ENCODE measurements around the gene KIR3DL2. TPM values are rescaled to one million over a fixed set of nuclear protein-coding genes. Genes with fewer than 3 reads are reported as not detected.
"Not testable (repeated sequence)": the region's sequence is repeated elsewhere in the genome, so short reads cannot be mapped to it uniquely, and the experiment has no call there.

Gene KIR3DL2
- total RNA-seq, 4 donors from 2014 or later: not detected

DNA sequence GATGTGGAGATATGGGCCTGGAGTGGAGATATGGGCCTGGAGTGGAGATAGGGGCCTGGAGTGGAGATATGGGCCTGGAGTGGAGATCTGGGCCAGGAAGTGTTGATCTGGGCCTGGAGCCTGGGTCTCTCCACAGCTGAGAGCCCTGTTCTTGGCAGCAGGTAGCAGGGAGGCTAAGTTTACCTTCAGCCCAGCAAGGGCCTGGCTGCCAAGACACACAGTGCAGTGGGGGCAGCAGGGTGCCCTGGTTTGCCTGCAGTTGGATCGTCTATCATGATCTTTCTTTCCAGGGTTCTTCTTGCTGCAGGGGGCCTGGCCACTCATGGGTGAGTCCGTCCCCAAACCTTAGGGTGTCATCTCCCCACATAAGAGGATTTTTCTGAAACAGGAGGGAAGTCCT is 687 bp downstream of the KIR3DL2 start:
- Histone ChIP-seq H3K36me3 (no peaks in the 10 kb centered on the region), H3K9me3 (no peaks in the 10 kb centered on the region), H3K27me3 (no peaks in the 10 kb centered on the region), H3K4me1 (no peaks in the 10 kb centered on the region), H3K27ac (no peak overlapping the region), H3K4me3 (no peak overlapping the region)
- no peak for DNase-seq (ENCODE audit: low spot score in 2 of 2)
- TF ChIP-seq POLR2A (IDR thresholded peaks at IDR 0.05) (no peak), POLR2AphosphoS5 (IDR thresholded peaks at IDR 0.05) (no peak), EP300 (IDR thresholded peaks at IDR 0.05) (no peak)
- TF ChIP-seq, protein P1, sequence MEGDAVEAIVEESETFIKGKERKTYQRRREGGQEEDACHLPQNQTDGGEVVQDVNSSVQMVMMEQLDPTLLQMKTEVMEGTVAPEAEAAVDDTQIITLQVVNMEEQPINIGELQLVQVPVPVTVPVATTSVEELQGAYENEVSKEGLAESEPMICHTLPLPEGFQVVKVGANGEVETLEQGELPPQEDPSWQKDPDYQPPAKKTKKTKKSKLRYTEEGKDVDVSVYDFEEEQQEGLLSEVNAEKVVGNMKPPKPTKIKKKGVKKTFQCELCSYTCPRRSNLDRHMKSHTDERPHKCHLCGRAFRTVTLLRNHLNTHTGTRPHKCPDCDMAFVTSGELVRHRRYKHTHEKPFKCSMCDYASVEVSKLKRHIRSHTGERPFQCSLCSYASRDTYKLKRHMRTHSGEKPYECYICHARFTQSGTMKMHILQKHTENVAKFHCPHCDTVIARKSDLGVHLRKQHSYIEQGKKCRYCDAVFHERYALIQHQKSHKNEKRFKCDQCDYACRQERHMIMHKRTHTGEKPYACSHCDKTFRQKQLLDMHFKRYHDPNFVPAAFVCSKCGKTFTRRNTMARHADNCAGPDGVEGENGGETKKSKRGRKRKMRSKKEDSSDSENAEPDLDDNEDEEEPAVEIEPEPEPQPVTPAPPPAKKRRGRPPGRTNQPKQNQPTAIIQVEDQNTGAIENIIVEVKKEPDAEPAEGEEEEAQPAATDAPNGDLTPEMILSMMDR (IDR thresholded peaks at IDR 0.05): no peak
- WGBS: 50% methylated on average over 2 of the region's 2 CpGs

DNA sequence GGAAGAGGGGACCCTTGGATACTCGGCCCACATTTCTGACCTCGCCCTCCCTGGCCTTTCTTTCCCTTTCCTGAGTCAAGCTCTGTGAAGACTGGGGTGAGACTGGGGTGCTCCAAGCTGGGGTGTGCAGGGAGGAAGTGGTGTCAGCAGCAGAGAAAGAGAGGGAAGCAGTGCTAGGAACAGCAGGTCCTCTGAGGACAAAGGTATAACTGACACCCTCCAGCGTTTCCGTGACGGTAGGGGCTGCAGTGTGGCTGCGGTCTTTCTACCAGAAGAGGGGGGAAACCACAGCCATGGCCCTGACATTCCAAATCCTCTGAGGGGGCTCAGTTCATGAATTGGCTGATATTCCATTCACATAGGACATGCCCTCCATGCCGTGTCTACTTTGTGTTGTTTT is 1.1 kb downstream of the KIR3DL2 start:
- no peaks in the 10 kb centered on the region for H3K36me3 ChIP-seq
- H3K27me3 ChIP-seq: no peaks in the 10 kb centered on the region
- no peak for DNase-seq (ENCODE audit: low spot score in 2 of 2)
- no peaks in the 10 kb centered on the region for H3K4me1 ChIP-seq
- H3K9me3 ChIP-seq: no peaks in the 10 kb centered on the region
- TF ChIP-seq EP300 (IDR thresholded peaks at IDR 0.05) (no peak), POLR2A (IDR thresholded peaks at IDR 0.05) (no peak), POLR2AphosphoS5 (IDR thresholded peaks at IDR 0.05) (no peak)
- TF ChIP-seq, protein P1 (IDR thresholded peaks at IDR 0.05): no peak
- no peak overlapping the region for H3K27ac ChIP-seq
- 91% methylated on average over 7 of the region's 7 CpGs for WGBS
- no peak overlapping the region for H3K4me3 ChIP-seq

DNA sequence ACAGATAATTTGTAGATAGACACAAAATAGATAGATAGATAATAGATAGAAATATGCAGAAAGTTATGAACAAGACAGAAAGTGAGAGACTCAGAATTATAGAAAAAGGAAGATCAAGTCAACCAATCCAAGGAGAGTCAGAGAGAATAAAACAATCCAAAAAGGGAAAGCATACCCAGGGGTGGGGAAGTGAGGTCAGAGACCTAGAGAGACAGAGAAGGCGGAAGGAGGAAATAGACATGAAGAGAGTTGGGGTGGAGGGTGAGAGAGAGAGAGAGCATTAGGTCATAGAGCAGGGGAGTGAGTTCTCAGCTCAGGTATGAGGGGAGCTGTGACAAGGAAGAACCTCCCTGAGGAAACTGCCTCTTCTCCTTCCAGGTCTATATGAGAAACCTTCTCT is 5.0 kb downstream of the KIR3DL2 start:
- DNase-seq (ENCODE audit: low spot score in 2 of 2); H3K36me3 ChIP-seq; H3K4me1 ChIP-seq; H3K4me3 ChIP-seq; H3K27me3 ChIP-seq; H3K27ac ChIP-seq; H3K9me3 ChIP-seq: not testable (repeated sequence)
- WGBS: 63% methylated on average over 1 of the region's 1 CpG

DNA sequence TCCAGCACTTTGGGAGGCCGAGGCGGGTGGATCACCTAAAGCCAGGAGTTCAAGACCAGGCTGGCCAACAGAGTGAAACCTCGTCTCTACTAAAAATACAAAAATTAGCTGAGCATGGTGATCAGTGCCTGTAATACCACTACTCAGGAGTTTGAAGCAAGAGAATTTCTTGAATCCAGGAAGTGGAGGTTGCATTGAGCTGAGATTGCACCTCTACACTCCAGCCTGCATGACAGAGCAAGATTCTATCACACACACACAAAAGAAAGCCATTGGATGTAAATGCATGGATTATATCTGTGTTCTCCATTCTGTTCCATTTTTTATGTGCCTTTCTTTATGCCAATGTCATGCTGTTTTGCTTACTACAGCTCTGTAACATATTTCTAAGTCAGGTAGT is 8.2 kb downstream of the KIR3DL2 start:
- H3K27ac ChIP-seq; DNase-seq (ENCODE audit: low spot score in 2 of 2); H3K4me1 ChIP-seq; H3K4me3 ChIP-seq; H3K27me3 ChIP-seq; H3K36me3 ChIP-seq; H3K9me3 ChIP-seq: not testable (repeated sequence)
- 84% methylated on average over 3 of the region's 3 CpGs for WGBS

DNA sequence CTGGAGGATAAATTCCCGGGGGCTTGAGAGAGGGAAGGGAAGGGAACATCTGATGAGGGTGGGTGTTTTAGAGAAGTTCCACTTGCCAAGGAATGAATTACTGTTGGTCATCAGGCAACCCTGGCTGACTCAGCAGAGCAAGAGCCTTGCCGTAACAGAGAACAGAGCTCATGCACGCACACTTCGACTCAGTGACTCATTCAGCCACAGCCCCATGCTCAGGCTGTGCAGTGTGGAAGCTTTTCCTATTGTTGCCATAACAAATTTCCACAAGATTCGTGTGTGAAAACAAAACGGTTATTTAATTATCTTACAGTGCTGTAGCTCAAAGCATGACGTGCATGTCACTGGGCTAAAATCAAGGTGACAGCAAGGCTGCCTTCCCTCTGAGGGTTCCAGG is 9.2 kb downstream of the KIR3DL2 start:
- H3K9me3 ChIP-seq; DNase-seq (ENCODE audit: low spot score in 2 of 2); H3K4me3 ChIP-seq; H3K36me3 ChIP-seq; H3K27ac ChIP-seq; H3K27me3 ChIP-seq; H3K4me1 ChIP-seq: not testable (repeated sequence)
- WGBS: 69% methylated on average over 7 of the region's 7 CpGs

DNA sequence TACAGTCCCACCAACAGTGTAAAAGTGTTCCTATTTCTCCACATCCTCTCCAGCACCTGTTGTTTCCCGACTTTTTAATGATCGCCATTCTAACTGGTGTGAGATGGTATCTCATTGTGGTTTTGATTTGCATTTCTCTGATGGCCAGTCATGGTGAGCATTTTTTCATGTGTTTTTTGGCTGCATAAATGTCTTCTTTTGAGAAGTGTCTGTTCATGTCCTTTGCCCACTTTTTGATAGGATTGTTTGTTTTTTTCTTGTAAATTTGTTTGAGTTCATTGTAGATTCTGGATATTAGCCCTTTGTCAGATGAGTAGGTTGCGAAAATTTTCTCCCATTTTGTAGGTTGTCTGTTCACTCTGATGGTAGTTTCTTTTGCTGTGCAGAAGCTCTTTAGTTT is 13.2 kb downstream of the KIR3DL2 start:
- H3K9me3 ChIP-seq; H3K4me1 ChIP-seq; H3K36me3 ChIP-seq; H3K27me3 ChIP-seq; DNase-seq (ENCODE audit: low spot score in 2 of 2); H3K4me3 ChIP-seq; H3K27ac ChIP-seq: not testable (repeated sequence)
- 100% methylated on average over 2 of the region's 3 CpGs for WGBS

DNA sequence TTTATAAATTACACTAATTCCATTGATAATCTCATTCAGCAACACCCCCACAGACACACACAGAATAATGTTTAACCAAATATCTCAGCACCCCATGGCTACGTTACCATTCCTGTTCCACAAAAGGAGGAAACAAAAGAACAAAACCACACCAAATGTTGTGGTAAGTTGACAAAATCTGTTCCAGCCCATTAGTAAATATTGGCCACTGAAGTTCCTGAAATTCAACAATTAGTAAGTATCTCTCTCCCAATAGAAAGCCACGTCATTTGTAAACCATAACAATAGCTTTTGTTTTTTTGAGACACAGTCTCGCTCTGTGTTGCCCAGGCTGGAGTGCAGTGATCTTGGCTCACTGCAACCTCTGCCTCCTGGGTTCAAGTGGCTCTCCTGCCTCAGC is 21.5 kb downstream of the KIR3DL2 start:
- no peaks in the 10 kb centered on the region for H3K4me1 ChIP-seq
- no peaks in the 10 kb centered on the region for H3K36me3 ChIP-seq
- WGBS: 65% methylated on average over 3 of the region's 3 CpGs
- no peak for DNase-seq (ENCODE audit: low spot score in 2 of 2)
- no peaks in the 10 kb centered on the region for H3K27me3 ChIP-seq
- H3K4me3 ChIP-seq: no peak overlapping the region
- H3K27ac ChIP-seq: no peak overlapping the region
- TF ChIP-seq POLR2AphosphoS5 (IDR thresholded peaks at IDR 0.05): no peak
- TF ChIP-seq, protein P1 (IDR thresholded peaks at IDR 0.05): no peak
- no peak for TF ChIP-seq POLR2A (IDR thresholded peaks at IDR 0.05)
- no peak for TF ChIP-seq EP300 (IDR thresholded peaks at IDR 0.05)
- H3K9me3 ChIP-seq: no peaks in the 10 kb centered on the region
